COLO829 (cell line): Measurements from ENCODE around the gene MT1G.
"Not testable (repeated sequence)": the region's sequence is repeated elsewhere in the genome, so short reads cannot be mapped to it uniquely, and the experiment has no call there.

Source experiments
- DNase-seq: peaks from one replicate; pipeline ENCODE4 v3.0.0; 2012; ENCODE audit warnings: low spot score

Gene MT1G

DNA sequence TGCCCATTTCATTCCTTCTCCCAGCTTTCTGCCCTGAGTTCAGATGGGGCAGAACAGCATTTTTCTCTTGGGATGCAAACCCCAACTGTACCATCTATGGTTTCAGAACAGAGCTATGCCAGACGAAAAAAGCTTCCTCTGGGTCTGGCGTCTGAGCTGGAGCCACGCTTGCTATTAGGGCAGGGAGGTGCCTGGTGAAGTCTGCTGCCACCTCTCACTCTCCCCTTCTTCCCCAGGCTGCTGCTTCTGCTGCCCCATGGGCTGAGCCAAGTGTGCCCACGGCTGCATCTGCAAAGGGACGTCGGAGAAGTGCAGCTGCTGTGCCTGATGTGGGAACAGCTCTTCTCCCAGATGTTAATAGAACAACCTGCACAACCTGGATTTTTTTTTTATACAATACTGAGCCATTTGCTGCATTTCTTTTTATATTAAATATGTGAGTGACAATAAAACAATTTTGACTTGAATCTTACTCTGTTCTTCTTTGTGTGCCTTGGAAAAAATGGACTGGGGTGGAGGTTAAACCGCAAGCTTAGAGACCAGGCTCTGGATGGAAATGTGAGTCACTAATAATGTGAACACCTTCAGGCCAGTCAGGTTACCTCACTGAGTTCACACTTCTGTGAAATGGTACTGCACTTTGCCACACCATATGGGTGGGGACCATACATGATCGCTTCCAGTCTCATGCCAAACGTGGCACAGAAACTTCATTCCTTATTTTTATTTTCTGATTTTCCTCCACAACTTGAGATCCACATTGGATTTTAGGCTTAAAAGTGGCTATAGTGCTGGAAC is 31.1 kb downstream of the MT1G start:
- DNase-seq: no peak

DNA sequence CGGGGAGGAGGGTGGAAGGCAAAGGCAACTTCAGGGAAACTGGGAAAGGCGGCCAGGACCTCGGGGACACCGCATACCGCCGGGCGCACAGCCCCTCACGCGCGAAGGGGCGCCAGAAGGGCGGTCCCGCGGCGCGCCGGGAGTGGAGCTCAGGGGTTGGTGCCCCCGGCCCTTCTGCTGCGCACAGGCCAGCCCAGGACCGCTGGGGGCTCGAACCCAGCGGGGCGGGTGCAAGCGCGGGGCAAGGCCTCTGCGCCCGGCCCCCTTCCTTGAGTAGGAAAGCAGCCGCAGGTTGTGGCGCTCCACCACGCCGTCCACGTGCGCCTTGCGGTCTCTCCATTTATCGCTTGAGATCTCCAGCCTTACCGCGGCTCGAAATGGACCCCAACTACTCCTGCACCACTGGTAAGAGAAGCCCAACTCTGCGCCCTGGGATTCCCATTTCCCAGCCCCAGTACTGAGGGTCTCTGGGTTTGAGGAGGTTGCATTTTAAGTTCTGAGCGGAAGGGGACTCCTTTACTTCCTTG is 32.4 kb downstream of the MT1G start:
- no peak for DNase-seq

- no peak for DNase-seq
Measured at GRCh38 chr16:56634715-56635440, 33.0 kb downstream of the MT1G start.

DNA sequence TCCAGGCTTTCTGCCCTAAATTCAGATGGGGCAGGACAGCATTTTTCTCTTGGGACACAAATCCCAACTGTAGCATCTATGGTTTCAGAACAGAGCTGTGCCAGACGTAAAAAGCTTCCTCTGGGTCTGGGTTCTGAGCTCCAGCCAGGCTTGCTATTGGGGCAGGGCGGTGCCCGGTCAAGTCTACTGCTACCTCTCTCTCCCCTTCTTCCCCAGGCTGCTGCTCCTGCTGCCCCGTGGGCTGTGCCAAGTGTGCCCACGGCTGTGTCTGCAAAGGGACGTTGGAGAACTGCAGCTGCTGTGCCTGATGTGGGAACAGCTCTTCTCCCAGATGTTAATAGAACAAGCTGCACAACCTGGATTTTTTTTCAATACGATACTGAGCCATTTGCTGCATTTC is 34.3 kb downstream of the MT1G start:
- no peak for DNase-seq

- no peak for DNase-seq
Measured at GRCh38 chr16:56632848-56633365, 35.0 kb downstream of the MT1G start.

- DNase-seq: no peak
Measured at GRCh38 chr16:56632156-56632847, 35.6 kb downstream of the MT1G start, which contains the start of gene MT1M. Gene MT1M, plus strand, starts transcription at chr16:56632659. Its CDS starts 73 bp downstream, at chr16:56632732.

DNA sequence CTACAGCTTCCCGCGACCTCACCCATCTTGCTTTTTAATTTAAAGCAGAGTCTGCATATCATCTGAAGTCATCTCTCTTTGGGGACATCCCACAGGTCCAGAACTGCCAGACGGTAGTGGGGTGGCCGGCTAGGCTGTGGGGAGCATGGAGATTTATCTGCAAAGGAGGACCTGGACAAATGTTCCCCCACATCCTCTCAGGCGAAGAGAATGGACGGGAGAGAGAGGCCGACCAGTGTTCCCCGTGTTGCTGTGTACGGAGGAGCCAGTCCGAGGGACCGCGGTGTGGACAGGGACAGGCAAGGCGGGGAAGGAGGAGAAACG is 36.1 kb downstream of the MT1G start:
- DNase-seq: no peak

GRCh38 chr16:56631197-56631596 is 36.7 kb downstream of the MT1G start:
- DNase-seq: no peak

- no peak for DNase-seq
Measured at GRCh38 chr16:56630134-56630533, 37.7 kb downstream of the MT1G start.

DNA sequence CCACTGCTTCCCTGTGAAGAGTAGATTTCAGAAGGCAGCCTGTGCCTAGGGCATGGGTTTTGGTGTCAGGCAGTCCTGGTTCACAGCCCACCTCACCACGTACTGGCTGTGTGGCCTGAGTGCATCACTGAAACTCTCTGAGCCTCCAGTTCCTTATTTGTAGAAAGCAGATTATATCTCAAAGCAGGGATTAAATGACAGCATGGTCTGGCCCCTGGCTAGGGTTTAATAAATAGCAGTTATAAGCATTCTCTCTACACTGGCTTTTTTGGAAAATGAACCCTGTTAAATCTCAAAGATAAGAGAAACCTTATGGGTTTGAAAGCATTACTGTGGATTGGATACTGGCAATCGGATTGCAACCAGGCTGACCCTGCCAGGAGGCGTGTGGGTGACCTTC is 38.3 kb downstream of the MT1G start:
- DNase-seq: no peak

DNA sequence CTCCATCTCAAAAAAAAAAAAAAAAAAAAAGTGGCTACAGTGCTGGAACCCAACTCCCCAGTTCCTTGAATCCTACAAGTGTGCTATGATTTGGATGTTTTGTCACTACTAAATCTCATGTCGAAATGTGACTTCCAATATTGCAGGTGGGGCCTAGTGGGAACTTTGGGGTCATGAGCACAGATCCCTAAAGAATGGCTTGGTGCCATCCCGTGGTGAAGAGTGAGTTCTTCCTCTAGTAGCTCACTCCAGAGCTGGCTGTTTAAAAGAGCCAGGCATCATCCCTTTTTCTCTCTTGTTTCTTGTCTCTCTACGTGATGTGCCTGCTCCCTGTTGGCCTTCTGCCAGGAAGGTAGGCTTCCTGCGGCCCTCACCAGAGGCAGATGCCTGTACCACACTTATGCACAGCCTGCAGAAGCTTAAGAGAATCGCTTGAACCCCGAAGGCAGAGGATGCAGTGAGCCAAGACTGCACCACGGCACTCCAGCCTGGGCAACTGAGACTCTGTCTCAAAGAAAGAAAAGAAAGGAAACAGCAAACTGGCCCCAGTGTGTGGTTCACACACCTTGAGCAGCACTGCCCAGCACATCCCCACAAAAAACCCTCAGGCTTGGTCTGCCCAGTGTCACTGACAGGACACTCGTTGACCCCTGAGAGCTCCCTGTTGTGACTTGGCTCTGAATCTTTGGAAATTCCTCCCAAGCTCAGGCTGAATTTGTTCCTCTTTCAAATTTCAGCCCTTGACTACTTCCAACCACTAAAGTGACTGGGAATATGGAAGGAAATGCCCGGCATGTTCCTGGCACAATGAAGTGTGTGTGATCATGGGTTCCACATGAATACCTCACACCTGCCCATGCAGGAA is 39.1 kb downstream of the MT1G start:
- no peak for DNase-seq

DNA sequence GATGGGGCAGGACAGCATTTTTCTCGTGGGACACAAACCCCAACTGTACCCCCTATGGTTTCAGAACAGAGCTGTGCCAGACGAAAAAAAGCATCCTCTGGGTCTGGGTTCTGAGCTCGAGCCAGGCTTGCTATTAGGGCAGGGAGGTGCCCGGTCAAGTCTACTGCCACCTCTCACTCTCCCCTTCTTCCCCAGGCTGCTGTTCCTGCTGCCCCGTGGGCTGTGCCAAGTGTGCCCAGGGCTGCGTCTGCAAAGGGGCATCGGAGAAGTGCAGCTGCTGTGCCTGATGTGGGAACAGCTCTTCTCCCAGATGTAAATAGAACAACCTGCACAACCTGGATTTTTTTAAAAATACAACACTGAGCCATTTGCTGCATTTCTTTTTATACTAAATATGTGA is 41.2 kb downstream of the MT1G start:
- no peak for DNase-seq

- no peak for DNase-seq
Measured at GRCh38 chr16:56625943-56626654, 41.8 kb downstream of the MT1G start.

DNA sequence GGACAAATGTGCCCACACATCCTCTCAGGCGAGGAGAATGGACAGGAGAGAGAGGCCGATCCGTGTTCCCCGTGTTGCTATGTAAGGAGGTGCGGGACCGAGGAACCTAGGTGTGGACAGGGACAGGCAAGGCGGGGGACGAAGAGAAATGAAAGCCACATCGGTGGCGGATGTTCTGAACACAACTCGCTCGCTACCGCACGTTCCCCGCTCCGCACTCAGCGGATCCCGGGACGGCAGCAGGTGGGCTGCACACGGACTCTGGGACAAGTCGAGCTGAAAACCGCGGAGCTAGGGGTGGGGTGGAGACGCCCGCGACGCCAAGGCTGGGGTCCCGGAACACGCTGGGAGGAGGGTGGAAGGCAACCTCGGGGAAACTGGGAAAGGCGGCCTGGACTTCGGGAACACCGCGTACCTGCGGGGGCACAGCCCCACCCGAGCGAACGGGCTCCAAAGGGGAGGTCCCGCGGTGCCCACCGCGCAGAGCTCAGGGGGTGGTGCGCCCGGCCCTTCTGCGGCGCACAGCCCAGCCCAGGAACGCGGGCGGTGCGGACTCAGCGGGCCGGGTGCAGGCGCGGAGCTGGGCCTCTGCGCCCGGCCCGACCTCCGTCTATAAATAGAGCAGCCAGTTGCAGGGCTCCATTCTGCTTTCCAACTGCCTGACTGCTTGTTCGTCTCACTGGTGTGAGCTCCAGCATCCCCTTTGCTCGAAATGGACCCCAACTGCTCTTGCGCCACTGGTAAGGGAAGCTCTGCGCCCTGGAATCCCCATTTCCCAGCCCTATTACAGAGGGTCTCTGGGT is 42.5 kb downstream of the MT1G start, which contains the start of gene MT1E:
Gene MT1E (plus strand): TSS at position 642 of the 803 bp plus-strand sequence. CDS start 71 bp downstream, at position 713.
- no peak for DNase-seq

DNA sequence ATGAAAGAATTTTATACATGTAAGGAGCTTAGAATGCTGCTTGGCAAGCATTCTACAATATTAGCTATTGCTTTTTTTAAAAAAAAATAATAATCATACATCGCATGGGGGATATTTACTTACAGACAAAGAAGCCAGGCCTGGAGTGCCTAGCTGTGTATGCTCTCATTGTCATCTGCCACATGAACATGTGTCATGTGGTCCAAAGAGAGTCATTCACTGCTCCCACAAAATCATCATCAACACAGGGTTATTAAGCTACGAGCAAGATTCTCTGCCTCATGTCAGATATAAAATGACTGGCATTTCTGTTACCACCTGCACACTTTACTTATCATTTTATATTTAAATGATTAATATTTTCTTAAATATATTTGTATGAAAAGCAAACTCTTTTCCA is 44.2 kb downstream of the MT1G start:
- no peak for DNase-seq

GRCh38 chr16:56623184-56623583 is 44.7 kb downstream of the MT1G start:
- DNase-seq: not testable (repeated sequence)

DNA sequence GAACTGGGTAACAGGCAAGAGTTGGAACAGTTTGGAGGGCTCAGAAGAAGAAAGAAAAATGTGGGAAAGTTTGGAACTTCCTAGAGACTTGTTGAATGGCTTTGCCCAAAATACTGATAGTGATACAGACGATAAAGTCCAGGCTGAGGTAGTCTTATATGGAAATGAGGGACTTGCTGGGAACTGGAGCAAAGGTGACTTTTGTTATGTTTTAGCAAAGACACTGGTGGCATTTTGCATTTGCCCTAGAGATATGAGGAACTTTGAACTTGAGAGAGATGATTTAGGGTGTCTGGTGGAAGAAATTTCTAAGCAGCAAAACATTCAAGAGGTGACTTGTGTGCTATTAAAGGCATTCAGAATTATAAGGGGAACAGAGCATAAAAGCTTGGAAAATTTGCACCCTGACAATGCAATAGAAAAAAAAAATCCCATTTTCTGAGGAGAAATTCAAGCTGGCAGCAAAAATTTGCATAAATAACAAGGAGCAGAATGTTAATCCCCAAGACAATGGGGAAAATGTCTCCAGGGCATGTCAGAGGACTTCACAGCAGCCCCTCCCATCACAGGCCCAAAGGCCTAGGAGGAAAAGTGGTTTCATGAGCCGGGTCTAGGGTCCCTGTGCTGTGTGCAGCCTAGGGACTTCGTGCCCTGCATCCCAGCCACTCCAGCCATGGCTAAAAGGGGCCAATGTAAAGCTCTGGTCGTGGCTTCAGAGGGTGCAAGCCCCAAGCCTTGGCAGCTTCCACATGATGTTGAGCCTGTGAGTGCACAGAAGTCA is 46.0 kb downstream of the MT1G start:
- not testable (repeated sequence) for DNase-seq

DNA sequence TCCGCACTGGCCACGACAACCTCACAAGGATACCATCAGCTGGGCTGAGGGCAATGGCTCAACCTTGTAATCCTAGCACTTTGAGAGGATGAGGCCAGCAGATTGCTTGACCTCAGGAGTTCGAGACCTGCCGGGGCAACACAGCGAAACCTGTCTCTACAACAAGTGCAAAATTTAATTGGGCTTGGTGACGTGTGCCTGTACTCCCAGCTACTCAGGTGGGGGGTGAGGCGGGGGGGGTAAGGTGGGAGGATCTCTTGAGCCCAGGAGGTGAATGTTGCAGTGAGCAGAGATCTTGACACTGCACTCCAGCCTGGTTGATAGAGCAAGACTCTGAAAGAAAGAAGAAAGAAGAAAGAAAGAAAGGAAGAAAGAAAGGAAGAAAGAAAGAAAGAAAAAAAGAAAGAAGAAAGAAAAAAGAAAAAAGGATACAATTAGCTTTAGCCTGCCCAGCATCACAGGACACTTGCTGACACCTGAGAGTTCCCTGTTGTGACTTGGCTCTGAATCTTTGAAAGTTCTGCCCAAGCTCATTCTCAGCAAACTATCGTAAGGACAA is 47.4 kb downstream of the MT1G start:
- DNase-seq: no peak

- no peak for DNase-seq
Measured at GRCh38 chr16:56618138-56618537, 49.7 kb downstream of the MT1G start.
